Measurements from ENCODE around the gene FAM76B.

FAM76B gene

DNA sequence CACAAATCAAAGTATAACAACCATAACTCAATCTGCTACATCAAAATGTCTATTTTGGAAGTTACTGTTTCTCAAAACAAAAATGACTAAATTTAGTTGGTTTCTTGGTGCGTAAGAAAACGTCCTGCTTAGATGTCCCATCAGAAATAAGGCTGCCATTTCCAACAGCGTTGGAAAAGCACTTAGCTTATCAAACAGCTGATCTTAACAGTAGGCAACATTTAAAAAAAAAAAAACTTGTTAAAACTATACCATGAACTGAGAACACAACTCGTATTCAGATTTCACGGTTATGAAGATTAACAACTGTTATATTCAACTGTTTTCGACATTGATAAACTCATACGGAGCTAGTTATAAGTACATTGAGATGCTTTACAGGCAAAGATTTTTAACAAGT is 3.1 kb upstream of the FAM76B start:
- H3K4me3 ChIP-seq (ENCODE audit: low read depth, low read length): no peak overlapping the region
- no peak for DNase-seq (ENCODE audit: low read depth)
- TF ChIP-seq, protein P1, sequence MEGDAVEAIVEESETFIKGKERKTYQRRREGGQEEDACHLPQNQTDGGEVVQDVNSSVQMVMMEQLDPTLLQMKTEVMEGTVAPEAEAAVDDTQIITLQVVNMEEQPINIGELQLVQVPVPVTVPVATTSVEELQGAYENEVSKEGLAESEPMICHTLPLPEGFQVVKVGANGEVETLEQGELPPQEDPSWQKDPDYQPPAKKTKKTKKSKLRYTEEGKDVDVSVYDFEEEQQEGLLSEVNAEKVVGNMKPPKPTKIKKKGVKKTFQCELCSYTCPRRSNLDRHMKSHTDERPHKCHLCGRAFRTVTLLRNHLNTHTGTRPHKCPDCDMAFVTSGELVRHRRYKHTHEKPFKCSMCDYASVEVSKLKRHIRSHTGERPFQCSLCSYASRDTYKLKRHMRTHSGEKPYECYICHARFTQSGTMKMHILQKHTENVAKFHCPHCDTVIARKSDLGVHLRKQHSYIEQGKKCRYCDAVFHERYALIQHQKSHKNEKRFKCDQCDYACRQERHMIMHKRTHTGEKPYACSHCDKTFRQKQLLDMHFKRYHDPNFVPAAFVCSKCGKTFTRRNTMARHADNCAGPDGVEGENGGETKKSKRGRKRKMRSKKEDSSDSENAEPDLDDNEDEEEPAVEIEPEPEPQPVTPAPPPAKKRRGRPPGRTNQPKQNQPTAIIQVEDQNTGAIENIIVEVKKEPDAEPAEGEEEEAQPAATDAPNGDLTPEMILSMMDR (conservative IDR thresholded peaks at IDR 0.05; ENCODE audit: low read depth, low read length): no peak

DNA sequence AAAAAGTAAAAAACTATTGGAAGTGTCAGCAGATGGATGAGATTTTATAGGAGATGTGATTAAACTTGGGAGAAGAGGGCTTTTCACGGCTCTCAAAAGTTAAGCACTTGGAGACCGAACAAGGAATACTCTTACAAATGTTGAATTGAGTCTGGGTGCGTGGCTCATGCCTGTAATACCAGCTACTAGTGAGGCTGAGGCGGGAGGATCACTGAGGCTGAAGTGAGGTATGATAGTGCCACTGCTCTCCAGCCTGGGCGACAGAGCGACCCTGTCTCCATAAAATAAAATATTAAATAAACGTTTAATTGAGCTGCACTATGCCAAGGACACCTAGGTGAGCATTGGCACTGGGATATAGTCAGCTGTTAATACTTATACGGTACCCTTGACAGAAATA is 2.6 kb upstream of the FAM76B start:
- H3K4me3 ChIP-seq (ENCODE audit: low read depth, low read length): no peak overlapping the region
- TF ChIP-seq, protein P1 (conservative IDR thresholded peaks at IDR 0.05; ENCODE audit: low read depth, low read length): no peak
- DNase-seq (ENCODE audit: low read depth): no peak

DNA sequence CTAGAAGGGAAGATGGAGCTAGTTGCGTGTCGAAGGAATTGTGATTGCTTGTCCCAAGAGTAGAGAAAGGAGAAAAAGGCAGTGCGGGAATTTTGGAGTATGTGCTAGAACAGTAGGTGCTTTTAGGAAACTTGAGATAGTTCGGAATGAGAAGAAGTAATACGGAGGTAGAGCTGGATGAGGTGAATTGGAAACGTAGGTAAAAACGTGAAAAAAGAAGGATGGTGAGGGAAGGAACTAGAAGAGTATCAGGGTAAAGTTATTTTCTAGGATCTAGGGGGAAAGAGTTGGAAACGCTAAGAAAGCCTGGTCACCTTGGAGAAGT is 2.1 kb upstream of the FAM76B start:
- TF ChIP-seq, protein P1 (conservative IDR thresholded peaks at IDR 0.05; ENCODE audit: low read depth, low read length): no peak
- H3K4me3 ChIP-seq (ENCODE audit: low read depth, low read length): peak overlapping the region; percentile 93
- DNase-seq (ENCODE audit: low read depth): no peak

DNA sequence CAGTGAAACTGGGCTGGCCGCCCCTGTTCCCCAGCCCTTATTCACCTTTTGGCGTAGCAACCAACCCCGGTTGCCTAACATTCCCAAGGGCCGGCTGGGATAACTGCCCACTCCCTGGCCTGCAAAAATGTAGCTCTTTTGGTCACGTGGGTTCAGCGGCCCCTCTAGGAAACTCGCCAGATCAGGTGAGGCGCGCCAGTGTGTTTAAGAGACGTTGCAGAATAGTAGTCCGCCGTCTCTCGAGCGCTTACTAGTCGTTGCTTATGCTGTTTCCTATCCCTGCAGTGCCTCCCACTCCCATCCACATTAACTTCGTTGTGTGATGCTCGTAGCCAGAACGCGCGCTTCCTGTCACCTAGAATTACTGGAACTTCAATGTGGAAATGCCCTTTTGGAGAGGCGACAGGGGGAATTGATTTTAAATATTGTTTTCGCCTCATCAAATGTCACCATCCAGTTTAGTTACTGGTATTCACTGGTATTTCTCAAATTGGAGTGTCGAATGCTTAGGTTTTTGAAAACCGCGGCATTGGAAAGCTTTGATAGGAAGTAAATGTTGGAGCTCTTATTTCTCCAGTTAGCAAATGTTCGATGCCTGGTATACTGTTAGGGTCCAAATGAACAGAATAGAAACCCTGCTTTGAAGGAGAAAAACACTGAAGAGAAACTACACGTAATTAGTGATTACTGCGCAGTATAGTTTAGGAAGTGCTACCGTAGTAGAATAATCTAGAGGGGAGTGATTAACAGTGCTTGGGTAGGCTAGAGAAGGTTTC is 1.5 kb upstream of the FAM76B start:
- TF ChIP-seq, protein P1 (conservative IDR thresholded peaks at IDR 0.05; ENCODE audit: low read depth, low read length): no peak
- DNase-seq (ENCODE audit: low read depth): peak; percentile 83
- peak overlapping the region; percentile 93 for H3K4me3 ChIP-seq (ENCODE audit: low read depth, low read length)

DNA sequence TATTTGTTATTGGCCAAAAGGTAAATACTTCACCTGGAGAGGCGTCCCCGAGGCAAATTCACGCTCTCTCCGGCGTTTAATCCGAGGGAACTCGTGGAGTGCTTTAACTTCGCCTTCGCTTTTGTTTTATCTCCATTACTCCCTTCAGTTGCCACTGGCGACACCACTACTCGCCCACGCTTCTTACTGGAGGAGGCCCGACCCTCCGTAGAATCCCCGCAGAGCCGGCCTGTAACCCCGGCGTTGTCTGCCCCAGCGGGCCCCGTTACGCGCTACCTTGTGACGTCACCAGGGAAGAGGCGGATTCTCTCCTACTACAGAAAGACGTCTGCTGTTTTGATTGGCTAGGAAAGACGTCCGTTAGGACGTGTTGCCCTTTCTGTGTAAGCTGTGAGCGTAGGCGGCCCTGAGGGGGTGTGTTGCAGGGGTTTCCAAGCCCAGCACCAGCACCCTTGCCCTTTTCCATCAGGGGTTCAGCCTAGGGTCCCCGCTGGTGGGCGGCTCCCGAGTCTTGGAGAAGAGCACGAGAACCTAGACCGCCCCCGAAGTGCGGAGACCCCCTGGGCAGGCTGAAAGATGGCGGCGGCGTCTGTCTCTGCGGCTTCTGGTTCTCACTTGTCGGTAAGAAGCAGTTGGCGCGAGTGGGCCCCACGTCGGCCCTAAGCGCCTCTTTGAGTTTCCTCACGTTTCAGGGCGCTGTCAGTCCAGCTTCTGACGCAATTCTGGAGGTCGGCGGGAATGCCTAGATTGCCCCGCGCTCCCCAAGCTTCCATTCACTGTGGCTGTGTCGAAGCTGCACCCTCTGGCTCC is 746 bp upstream of the FAM76B start, which contains the start of gene CEP57:
Gene CEP57, plus strand, starts transcription at position 376 of the 810 bp plus-strand sequence. Its CDS starts 201 bp downstream, at position 577.
- DNase-seq (ENCODE audit: low read depth): peak; percentile 99
- TF ChIP-seq, protein P1 (conservative IDR thresholded peaks at IDR 0.05; ENCODE audit: low read depth, low read length): no peak
- H3K4me3 ChIP-seq (ENCODE audit: low read depth, low read length): peak within 1 kb of the TSS; percentile 93

DNA sequence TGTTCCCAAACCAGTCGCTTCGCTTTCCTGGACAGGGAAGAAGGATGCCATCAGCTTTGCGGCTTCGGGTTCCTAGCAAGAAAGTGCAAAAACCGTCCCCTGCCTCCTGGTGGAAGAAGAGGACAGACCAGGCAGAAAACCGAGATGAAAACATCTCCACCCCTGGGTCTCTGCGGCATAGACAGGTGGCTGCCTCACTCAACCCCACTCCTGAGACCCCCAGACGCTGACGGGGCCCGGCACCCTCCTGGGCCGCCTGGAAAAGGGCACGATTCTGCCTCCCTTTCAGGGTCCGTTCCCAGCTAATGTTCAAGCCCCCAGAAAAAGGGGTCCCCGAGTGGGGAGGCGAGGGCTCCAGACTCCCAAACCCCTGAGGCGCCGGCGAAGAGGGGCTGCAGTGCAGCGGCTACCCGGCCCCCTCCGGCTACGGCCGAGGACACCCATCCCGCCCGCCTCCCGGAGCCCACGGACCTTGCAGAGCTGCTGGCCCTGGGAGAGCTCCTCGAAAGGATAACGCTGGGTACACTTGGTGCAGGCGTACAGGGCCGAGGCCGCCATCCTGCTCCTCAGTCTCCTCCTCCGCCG is 569 bp downstream of the FAM76B start:
- H3K4me3 ChIP-seq (ENCODE audit: low read depth, low read length): peak overlapping the region; percentile 93
- TF ChIP-seq, protein P1 (conservative IDR thresholded peaks at IDR 0.05; ENCODE audit: low read depth, low read length): peak; percentile 55
- peak; percentile 54 for DNase-seq (ENCODE audit: low read depth)

Data from choroid plexus epithelial cell (primary cell).